HepG2 (cell line): ENCODE data around the gene TMEM220.

ENCODE experiments used
- CREB1 ChIP-seq, 2 experiments: fragments of 450-650 bp in 1 of 2; IDR thresholded peaks; 2 replicates each; pipeline ENCODE4 v1.6.1; 2016 to 2017; ENCODE audit warnings: control low read depth in 1 of 2, mild to moderate bottlenecking in 1 of 2, missing compliant biosample characterization in 1 of 2, missing genetic modification characterization in 1 of 2
- CTCF ChIP-seq: sonication (generic); formaldehyde crosslinking; IDR thresholded peaks from 2 replicates; pipeline ENCODE4 v1.5.0; 2020; ENCODE audit warnings: mild to moderate bottlenecking, missing genetic modification reagents, moderate library complexity
- EED ChIP-seq: sonication (generic); formaldehyde crosslinking; IDR thresholded peaks from 2 replicates; pipeline ENCODE4 v1.5.0; 2020; ENCODE audit warnings: mild to moderate bottlenecking, missing genetic modification reagents
- EP300 ChIP-seq, 3 experiments: sonication (generic) in 1 of 3; formaldehyde crosslinking in 1 of 3; IDR thresholded peaks; 2 replicates each; pipeline versions ENCODE4 v1.5.1 to v1.6.1; 2011 to 2020; ENCODE audit warnings: low read depth in 2 of 3, low read length in 2 of 3, borderline replicate concordance in 1 of 3, improper control_type of control experiment in 1 of 3, mild to moderate bottlenecking in 1 of 3, missing genetic modification reagents in 1 of 3, moderate library complexity in 1 of 3
- EZH2 ChIP-seq: conservative IDR thresholded peaks from 2 replicates; pipeline ENCODE4 v1.6.1; 2012; ENCODE audit warnings: mild to moderate bottlenecking, low read depth, low read length, moderate library complexity
- GABPB1 ChIP-seq: IDR thresholded peaks from 2 replicates; pipeline ENCODE4 v1.6.1; 2016; ENCODE audit warnings: mild to moderate bottlenecking, missing genetic modification reagents, moderate library complexity, missing compliant biosample characterization
- LBX2 ChIP-seq: sonication (generic); formaldehyde crosslinking; IDR thresholded peaks from 2 replicates; pipeline ENCODE4 v1.5.0; 2020; ENCODE audit warnings: missing genetic modification reagents, mild to moderate bottlenecking, borderline replicate concordance
- MLX ChIP-seq: IDR thresholded peaks from 2 replicates; pipeline ENCODE4 v1.6.1; 2016
- NFYC ChIP-seq: IDR thresholded peaks from 2 replicates; pipeline ENCODE4 v1.6.1; 2016; ENCODE audit warnings: missing genetic modification reagents, missing compliant biosample characterization
- NR2F2 ChIP-seq: IDR thresholded peaks from 2 replicates; pipeline ENCODE4 v1.6.1; 2012; ENCODE audit warnings: low read depth, inconsistent platforms, borderline replicate concordance
- POLR2AphosphoS5 ChIP-seq: IDR thresholded peaks from 2 replicates; pipeline ENCODE4 v1.6.1; 2012; ENCODE audit warnings: low read depth, low read length
- SAFB2 ChIP-seq: sonication (generic); formaldehyde crosslinking; IDR thresholded peaks from 2 replicates; pipeline ENCODE4 v1.5.1; 2020; ENCODE audit warnings: missing genetic modification reagents, low read depth, mild to moderate bottlenecking, borderline replicate concordance
- ZEB1 ChIP-seq: IDR thresholded peaks from 2 replicates; pipeline ENCODE4 v1.6.1; 2012; ENCODE audit warnings: mild to moderate bottlenecking, low read depth, inconsistent platforms; ENCODE audit not compliant: insufficient replicate concordance
- ZNF644 ChIP-seq: IDR thresholded peaks from 2 replicates; pipeline ENCODE4 v1.6.1; 2016; ENCODE audit warnings: low read depth

GRCh38 chr17:10737736-10738135 lies 7.9 kb upstream of the TMEM220 start:
- TF ChIP-seq CTCF (CRISPR knock-in tag) (no peak), GABPB1 (CRISPR knock-in tag) (no peak), EED (no peak), SAFB2 (no peak), NR2F2 (no peak), MLX (CRISPR knock-in tag) (no peak), NFYC (CRISPR knock-in tag) (no peak), ZEB1 (no peak), POLR2AphosphoS5 (no peak), EZH2 (no peak), CREB1 (IDR thresholded peaks at IDR 0.05) (no peak), CREB1 (CRISPR knock-in tag; IDR thresholded peaks at IDR 0.05) (no peak), EP300 (IDR thresholded peaks at IDR 0.05; ENCODE audit: low read depth in 2 of 2, low read length in 2 of 2) (no peak), EP300 (CRISPR knock-in tag; IDR thresholded peaks at IDR 0.05; ENCODE audit: borderline replicate concordance) (no peak), ZNF644 (CRISPR knock-in tag) (no peak), LBX2 (CRISPR knock-in tag) (no peak)
